Urinary bladder (tissue), 4 donors: ENCODE results near the gene DUSP2. TPM values are rescaled to one million over a fixed set of nuclear protein-coding genes. Genes with fewer than 3 reads are reported as not detected.

ENCODE experiments used
- DNase-seq: peaks from one replicate; pipeline ENCODE4 v3.0.0-alpha.2; 2015; ENCODE audit errors: extremely low spot score
- H3K27ac ChIP-seq: one replicate; pipeline ENCODE4 v1.5.1; 2013; ENCODE audit warnings: low read depth, mild to moderate bottlenecking, moderate library complexity
- H3K36me3 ChIP-seq: one replicate; pipeline ENCODE4 v1.6.1; 2013; ENCODE audit warnings: mild to moderate bottlenecking, moderate library complexity; ENCODE audit not compliant: insufficient read depth
- H3K4me1 ChIP-seq: one replicate; pipeline ENCODE4 v1.6.1; 2013; ENCODE audit warnings: mild to moderate bottlenecking, moderate library complexity; ENCODE audit not compliant: insufficient read depth
- H3K4me3 ChIP-seq: one replicate; pipeline ENCODE4 v1.5.1; 2013; ENCODE audit warnings: low read depth, low read length
- WGBS: extraction: QIAGEN DNeasy Blood & Tissue Kit; methylation state at CpG from one replicate; pipeline ENCODE4 v1.1.7; 2013; 5-methylcytosine and 5-hydroxymethylcytosine counted together
- polyA plus RNA-seq: library from polyadenylated mRNA; stranded (reverse); fragments of 200-250 nt; gene quantifications from one replicate; pipeline ENCODE4 v1.2.3, GENCODE V29; 2013
- total RNA-seq: library from RNA; depleted of rRNA; stranded (reverse); fragments of >200 nt; gene quantifications from one replicate; pipeline ENCODE4 v1.2.3, GENCODE V29; 2014
- donor health status: healthy with polysubstance abuse.
- donor health status: healthy.

DUSP2 gene
- total and polyA plus RNA-seq, 2 donors, result 18.1 to 18.5 TPM

GRCh38 chr2:96097951-96098823 lies 47.1 kb downstream of the DUSP2 start:
- DNase-seq, result no peak
- H3K27ac ChIP-seq, result no peak overlapping the region
- no peaks in the 10 kb centered on the region for H3K4me1 ChIP-seq
- 76% methylated on average over 7 of the region's 7 CpGs for WGBS
- H3K36me3 ChIP-seq, result no peaks in the 10 kb centered on the region
- H3K4me3 ChIP-seq, result no peak overlapping the region

GRCh38 chr2:96097441-96097840 lies 47.8 kb downstream of the DUSP2 start:
- Histone ChIP-seq H3K4me3 (no peak overlapping the region), H3K27ac (no peak overlapping the region), H3K4me1 (no peaks in the 10 kb centered on the region), H3K36me3 (no peaks in the 10 kb centered on the region)
- DNase-seq, result no peak
- 93% methylated on average over 5 of the region's 5 CpGs for WGBS

GRCh38 chr2:96095116-96095636 lies 50.1 kb downstream of the DUSP2 start:
- no peak overlapping the region for H3K27ac ChIP-seq
- no peak overlapping the region for H3K4me3 ChIP-seq
- no peak for DNase-seq
- WGBS, result 76% methylated on average over 7 of the region's 7 CpGs
- H3K36me3 ChIP-seq, result no peaks in the 10 kb centered on the region
- H3K4me1 ChIP-seq, result no peaks in the 10 kb centered on the region

GRCh38 chr2:96093528-96093927 lies 51.7 kb downstream of the DUSP2 start:
- H3K36me3 ChIP-seq, result no peaks in the 10 kb centered on the region
- no peak for DNase-seq
- no peak overlapping the region for H3K4me3 ChIP-seq
- no peaks in the 10 kb centered on the region for H3K4me1 ChIP-seq
- WGBS, result 92% methylated on average over 4 of the region's 4 CpGs
- H3K27ac ChIP-seq, result no peak overlapping the region

Other genes starting within 250 kb of the DUSP2 start
- gene ANKRD36C, start 153.6 kb downstream of the DUSP2 start, total RNA-seq, result 239 TPM
- 2.6 TPM for gene ANKRD36C, start 153.6 kb downstream of the DUSP2 start, polyA plus RNA-seq
- 1.8 TPM for gene GPAT2, start 110.5 kb downstream of the DUSP2 start, total RNA-seq
- gene GPAT2, start 110.5 kb downstream of the DUSP2 start, polyA plus RNA-seq, result 4.9 TPM
- 1.6 TPM for gene ADRA2B, start 28.9 kb downstream of the DUSP2 start, total RNA-seq
- gene ADRA2B, start 28.9 kb downstream of the DUSP2 start, polyA plus RNA-seq, result 1.2 TPM
- gene ASTL, start 6.9 kb downstream of the DUSP2 start, total RNA-seq, result 0.85 TPM
- 0.09 TPM for gene ASTL, start 6.9 kb downstream of the DUSP2 start, polyA plus RNA-seq
- 80.7 TPM for gene STARD7, start 63.4 kb upstream of the DUSP2 start, total RNA-seq
- gene STARD7, start 63.4 kb upstream of the DUSP2 start, polyA plus RNA-seq, result 49.4 TPM
- gene TMEM127, start 120.6 kb upstream of the DUSP2 start, total RNA-seq, result 13.4 TPM
- 47.6 TPM for gene TMEM127, start 120.6 kb upstream of the DUSP2 start, polyA plus RNA-seq
- 52.4 TPM for gene CIAO1, start 120.8 kb upstream of the DUSP2 start, total RNA-seq
- gene CIAO1, start 120.8 kb upstream of the DUSP2 start, polyA plus RNA-seq, result 60.3 TPM
- 58.3 TPM for gene SNRNP200, start 160.1 kb upstream of the DUSP2 start, total RNA-seq
- 107 TPM for gene SNRNP200, start 160.1 kb upstream of the DUSP2 start, polyA plus RNA-seq
- 3.3 TPM for gene ITPRIPL1, start 179.9 kb upstream of the DUSP2 start, total RNA-seq
- gene ITPRIPL1, start 179.9 kb upstream of the DUSP2 start, polyA plus RNA-seq, result 0.99 TPM
- 6.5 TPM for gene NCAPH, start 190.3 kb upstream of the DUSP2 start, total RNA-seq
- 0.70 TPM for gene NCAPH, start 190.3 kb upstream of the DUSP2 start, polyA plus RNA-seq